NK-92 (cell line): ENCODE results near the gene PSMB3.

Experiments used
- DNase-seq: peaks from one replicate; lab custom pipeline; 2025; ENCODE audit not compliant: unreplicated experiment; lab: John Stamatoyannopoulos, UW

Gene PSMB3

GRCh38 chr17:38752308-38753070, at the start of gene PSMB3:
TSS of gene PSMB3 (plus strand) at chr17:38752741. CDS start at chr17:38752827, 86 bp downstream.
- DNase-seq, result peak; percentile 51

- no peak for DNase-seq
Measured at GRCh38 chr17:38702916-38703741, 49.4 kb upstream of the PSMB3 start.

DNA sequence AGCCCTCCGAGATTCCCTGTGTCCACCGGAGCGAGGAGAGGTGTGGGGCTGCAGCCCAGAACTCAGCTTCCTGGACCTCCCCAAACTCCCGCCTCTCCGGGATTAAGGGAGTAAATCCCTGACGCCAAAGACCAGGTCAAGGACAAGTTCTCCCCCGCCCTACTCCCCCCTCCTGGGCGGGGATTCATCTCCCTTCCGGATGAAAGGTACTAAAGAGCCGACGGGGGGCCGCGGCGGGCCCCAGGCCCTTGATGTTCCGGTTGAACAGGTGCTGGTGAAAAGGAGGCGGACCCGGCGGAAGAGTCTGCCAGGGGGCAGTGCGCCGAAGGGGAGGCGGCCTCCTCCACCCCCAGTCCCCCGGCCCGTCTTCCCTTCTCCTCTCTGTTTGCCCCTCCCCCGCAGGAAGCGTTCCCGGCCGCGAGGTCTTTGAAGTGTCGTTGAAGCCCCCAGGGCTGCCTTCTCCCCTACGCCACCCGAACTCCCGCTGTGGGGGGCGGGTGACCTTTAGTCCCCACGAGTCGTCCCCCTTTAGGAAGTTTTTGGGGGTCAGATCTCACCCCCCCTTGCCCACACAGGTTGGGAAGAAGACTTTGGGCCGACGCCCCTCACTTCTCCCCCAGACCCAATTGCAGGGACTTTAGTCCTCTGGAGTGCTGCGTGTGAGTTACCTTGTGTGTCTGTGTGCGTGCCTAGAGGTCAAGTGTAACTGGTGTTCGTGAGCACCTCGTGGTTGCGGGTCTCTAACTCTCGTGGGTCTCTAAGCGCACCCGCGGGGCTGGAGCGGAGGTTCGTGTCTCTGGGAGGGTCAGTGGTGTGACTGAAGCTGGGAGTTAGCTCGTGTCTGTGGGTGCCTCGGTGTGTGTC, 48.6 kb upstream of the PSMB3 start:
- no peak for DNase-seq

GRCh38 chr17:38704606-38705522, 47.7 kb upstream of the PSMB3 start, which contains the start of gene MLLT6:
TSS of gene MLLT6 (plus strand) at chr17:38705273. CDS start at chr17:38705633, 360 bp downstream.
- no peak for DNase-seq

DNA sequence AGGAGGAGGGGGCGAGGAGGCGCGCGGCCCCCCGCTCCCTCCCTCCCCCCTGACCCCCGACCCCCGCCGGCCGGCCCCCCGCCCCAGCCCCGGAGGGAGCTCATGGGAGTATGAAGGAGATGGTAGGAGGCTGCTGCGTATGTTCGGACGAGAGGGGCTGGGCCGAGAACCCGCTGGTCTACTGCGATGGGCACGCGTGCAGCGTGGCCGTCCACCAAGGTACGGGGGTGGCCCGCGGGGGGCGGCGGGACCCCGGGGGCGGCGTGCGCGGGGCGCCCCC, 47.1 kb upstream of the PSMB3 start:
- no peak for DNase-seq

DNA sequence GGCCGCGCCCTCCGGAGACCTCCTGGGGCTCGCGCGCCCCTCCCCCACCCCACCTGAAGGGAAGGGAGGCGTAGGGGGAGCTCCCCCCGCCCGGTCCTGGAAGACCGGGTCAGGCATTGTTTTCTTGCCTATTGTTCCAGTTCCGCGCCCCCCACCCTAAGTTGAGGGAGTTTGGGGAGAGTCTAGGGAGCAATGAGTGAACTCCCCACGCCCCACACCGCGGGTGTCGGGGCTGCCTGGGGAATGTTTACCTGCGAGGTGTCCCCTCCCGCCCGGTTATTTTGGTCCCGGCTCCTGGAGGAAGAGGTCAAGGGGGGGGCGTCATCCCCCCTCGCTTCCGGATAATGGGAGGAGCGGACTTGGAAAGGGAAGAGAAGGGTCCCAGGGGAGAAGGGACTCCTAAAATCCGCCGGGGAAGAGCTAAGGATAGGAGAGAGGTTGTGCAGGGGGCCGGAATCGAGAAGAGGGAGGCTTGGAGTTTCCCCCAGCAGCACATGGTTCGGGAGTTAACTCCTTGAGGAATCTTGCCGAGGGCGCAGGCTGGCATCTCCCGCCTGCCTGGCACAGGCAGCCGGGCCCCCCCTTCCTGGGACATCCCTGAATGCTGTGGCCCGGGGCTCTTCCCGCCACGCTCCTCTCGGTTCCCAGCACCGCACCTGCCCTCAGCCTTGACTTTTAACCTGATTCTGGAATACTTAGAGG, 46.6 kb upstream of the PSMB3 start:
- no peak for DNase-seq

DNA sequence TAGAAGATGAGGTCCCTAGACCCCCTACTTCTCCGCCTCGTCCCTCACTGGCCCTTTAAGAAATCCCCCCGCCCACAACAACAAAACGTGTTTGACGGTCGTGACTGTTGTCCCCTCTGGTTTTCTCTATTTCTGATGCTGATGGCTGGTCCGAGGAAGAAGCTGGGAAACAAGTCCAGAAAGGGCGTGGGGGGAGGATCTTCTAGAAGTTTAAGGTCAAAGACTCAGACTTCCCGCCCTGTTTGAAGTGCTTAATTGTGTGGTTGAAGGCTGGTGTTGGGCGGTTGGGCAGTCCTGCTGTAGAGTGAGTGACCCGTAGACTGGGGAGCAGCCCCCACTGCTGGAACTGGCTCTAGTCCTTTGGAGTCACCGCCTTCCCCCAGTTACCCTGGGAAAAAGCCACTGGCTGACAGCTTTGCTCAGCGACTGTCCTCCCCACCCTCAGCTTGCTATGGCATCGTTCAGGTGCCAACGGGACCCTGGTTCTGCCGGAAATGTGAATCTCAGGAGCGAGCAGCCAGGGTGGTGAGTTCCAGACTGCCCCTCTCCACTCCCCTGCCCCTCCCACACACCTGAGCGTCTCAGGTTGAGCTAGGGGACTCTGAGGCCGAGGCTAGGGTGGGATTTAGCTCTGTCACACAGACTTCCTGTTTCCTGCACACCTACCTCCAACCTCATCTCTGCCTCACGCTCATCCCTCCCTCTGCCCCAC, 45.9 kb upstream of the PSMB3 start:
- DNase-seq, result no peak

GRCh38 chr17:38707678-38708351, 44.7 kb upstream of the PSMB3 start:
- no peak for DNase-seq

DNA sequence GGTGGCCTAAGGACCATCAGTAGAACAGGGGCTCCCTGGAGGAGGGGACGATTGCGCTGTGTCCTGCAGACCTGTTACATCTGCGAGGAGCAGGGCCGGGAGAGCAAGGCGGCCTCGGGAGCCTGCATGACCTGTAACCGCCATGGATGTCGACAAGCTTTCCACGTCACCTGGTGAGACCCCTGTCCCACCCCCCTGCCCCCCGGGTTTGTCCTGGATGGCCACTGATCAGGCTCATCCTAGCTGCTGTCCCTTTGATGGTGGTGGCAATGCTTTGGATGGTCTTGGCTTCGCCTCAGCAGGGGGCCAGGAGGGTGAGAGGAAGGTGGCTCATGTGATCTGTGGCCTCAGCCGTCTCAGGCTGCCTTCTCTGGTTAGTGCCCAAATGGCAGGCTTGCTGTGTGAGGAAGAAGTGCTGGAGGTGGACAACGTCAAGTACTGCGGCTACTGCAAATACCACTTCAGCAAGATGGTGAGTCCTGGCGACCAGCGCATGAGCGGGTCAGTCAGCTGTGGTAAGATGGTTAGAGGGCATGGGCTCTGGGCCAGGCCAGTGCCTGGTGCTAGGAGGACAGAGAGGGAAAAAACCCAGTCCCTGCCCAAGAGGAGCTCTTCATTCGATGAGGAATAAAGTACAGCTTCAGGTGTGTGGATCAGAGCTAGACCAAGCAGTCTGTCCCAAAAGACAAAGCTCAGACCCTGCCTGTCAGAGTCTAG, 43.3 kb upstream of the PSMB3 start:
- DNase-seq, result no peak

DNA sequence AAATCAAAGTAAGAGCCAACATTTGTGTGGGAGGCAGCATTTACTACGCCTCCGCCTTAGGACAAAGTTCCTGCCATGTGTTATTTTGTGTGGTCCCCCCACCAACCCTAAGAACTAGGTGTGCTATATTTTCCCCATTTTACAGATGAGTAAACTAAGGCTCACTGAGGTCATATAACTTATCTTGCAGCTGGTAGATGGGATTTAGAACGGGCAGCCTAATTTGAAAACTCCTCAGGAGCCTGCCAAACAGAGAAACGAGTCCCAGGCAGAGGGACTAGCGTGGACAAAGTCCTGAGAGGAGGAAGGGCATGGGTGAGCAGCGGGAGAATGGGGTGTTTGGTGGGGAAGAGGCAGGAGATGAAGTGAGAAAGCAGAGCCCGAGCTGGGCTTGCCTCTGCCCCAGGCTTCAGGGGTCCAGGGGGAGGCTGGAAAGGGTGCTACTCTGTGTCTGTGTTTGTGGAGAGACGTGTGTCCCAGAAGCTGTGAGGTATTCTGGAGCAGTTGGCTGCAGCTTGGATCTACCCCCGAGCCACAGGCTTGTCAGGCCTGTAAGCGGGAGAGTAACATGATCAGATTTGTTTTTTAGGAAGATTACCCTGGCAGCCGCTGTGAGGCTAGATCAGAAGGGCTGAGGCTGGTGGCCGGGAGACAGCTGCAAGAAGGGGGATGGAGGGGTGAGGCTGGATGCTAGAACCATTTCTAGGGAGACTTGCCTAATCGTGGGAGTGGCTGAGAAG, 42.5 kb upstream of the PSMB3 start:
- DNase-seq, result no peak

GRCh38 chr17:38710604-38710962, 42.0 kb upstream of the PSMB3 start:
- no peak for DNase-seq

DNA sequence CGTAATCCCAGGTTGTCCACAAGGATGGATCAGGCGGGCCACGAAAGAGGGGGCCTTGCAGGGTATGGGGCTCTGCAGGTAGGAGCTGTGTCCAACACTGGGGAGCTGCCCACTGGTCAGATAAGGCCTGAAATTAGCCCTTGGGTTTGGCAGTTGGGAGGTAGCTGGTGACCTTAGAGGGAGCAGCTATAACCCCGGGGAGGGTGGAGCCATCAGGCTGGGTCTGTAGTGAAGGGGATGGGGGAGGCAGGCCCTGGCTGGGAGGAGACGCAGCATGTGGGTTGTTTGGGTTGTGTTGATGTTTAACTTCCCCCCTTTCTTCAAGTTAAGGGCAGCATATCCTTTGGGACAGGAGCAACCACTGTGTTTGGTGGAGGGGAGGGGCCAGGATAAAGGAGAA, 41.6 kb upstream of the PSMB3 start:
- no peak for DNase-seq

GRCh38 chr17:38711792-38712571, 40.6 kb upstream of the PSMB3 start:
- DNase-seq, result no peak

- DNase-seq, result no peak
Measured at GRCh38 chr17:38712593-38712992, 39.9 kb upstream of the PSMB3 start.

DNA sequence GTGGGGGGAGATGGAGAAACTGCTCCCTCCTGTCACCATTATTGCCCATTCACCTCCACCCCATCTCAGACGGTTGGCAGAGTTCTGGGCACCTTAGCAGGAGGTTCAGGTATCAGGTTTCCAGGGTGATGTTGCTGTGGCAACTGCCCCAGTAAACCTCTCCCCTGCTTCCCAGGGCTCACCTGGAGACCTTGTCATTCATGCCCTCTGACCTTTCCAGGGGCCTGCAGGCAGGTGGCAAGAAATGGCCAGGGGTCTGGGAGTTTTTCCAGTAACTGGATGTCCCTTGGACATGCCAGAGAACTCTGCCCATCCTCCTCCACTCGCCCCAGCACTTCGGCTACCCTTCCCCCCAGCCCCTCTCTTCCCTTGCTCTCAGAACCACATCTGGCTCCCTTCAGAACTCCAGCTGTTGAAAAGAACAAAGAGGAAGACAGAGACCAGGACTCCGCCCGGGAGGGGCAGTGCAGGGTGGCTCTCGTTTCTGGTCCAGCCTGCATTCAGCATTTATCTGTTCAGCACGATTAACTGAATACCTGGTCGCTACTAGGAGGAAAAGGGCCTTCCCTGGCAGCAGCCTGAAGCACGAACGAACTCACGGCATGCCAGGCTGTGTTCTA, 39.0 kb upstream of the PSMB3 start:
- DNase-seq, result no peak
